Subcutaneous adipose tissue (tissue), 4 donors: ENCODE measurements around the gene CCDC27. TPM values are rescaled to one million over a fixed set of nuclear protein-coding genes. Genes with fewer than 3 reads are reported as not detected.

Source experiments
- CTCF ChIP-seq: fragments of 450-650 bp; IDR thresholded peaks from one replicate; pipeline ENCODE4 v1.5.1; 2016; ENCODE audit warnings: low read depth, mild to moderate bottlenecking, control low read depth, antibody characterized with exemption, moderate library complexity
- total RNA-seq, 4 donors: library from RNA; depleted of rRNA; stranded (reverse); fragments of >200 nt; gene quantifications; one replicate each; pipeline ENCODE4 v1.1.0, GENCODE V29; 2016

Gene CCDC27
- total RNA-seq, 4 donors from 2014 or later = not detected

DNA sequence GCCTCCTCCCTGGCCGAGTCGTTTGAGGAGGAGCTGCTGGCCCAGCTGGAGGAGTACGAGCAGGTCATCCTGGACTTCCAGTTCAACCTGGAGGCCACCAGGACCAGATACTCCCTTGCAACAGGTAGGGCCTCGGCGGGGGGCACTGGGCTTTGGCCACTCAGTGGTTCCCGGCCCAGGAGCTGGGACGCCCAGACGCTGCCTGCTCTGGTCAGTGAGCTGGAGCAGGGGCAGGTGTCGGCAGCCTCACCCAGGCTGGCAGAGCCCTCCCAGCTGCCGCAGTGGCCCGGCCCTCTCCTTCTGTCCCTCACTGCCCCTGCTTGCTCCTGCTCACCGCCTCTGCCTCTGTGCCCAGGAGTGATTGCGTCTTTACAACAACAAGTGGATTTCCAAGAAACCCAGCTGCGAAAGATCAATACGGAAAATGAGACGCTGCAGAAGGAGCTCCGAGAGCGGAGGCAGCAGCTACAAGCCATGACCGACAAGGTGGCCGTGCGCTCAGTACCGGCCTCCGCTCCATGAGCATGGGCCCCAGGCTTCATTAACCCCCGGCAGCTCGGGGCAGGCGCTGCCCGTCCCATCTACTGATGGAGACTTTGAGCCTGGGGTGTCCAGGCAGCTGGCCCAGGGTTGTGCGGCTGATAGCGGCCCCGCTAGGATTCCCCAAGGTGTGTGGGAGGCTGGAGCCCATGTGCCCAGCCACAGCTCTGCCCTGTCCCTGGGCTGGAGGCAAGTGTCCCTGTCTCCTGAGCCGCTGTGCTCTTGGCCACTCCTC lies 11.3 kb downstream of the CCDC27 start:
- no peak for TF ChIP-seq CTCF

GRCh38 chr1:3767328-3767925 lies 15.2 kb downstream of the CCDC27 start:
- TF ChIP-seq CTCF = no peak

- no peak for TF ChIP-seq CTCF
Measured at GRCh38 chr1:3768811-3769390, 16.7 kb downstream of the CCDC27 start.

- TF ChIP-seq CTCF = no peak
Measured at GRCh38 chr1:3770047-3770765, 18.0 kb downstream of the CCDC27 start.

DNA sequence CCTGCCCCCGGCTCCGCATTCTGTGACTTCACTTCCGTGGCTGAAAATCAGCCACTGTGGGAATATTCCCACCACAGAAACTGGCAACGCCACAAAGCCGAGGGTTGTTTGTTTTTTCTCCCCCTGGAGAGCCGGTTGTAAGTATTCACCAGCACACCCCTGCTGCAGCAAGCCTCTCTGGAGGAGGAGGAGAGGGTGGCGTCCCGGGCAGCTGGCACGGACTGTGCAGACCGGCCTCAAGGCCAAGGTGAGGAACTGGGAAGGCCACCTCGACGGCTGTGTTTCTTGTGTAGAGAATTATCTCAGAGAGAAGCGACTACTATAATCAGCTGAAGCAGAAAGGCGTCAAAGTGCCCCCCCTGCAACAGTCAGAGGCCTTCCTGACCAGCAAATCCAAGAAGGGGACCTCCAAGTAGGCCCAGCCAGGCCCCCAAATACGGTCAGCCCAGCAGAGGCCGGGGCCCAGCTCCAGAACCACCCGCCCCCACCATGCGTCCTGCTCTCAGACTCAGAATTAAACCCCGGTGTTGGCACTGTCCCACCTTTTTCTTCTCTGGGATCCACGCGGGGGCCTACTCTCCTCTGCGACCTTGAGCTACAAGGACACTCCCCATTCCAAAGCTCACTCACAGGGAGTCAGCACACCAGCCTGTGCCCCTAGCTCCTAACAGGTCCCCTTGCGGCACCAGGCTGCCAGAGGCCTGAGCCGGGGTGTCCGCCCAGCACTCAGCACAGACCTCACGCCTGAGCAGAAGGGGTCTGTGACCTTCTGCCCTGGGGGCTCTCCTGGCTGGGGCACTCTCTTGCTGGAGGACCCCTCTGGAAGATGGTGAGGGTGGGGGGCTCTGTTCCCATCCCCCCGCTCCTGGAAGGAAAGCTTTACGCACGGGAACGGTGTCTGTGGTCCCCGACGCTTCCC lies 19.1 kb downstream of the CCDC27 start:
- TF ChIP-seq CTCF = no peak

GRCh38 chr1:3772027-3772714 lies 19.9 kb downstream of the CCDC27 start:
- no peak for TF ChIP-seq CTCF
